GM18907 (cell line): ENCODE data around the gene FRRS1L.

ENCODE experiments used
- ATAC-seq: cut with Tn5 transposase; IDR thresholded peaks from one replicate; pipeline ENCODE4 v1.9.1; 2021; ENCODE audit warnings: mild to moderate bottlenecking, moderate library complexity; ENCODE audit not compliant: unreplicated experiment

The FRRS1L gene

DNA sequence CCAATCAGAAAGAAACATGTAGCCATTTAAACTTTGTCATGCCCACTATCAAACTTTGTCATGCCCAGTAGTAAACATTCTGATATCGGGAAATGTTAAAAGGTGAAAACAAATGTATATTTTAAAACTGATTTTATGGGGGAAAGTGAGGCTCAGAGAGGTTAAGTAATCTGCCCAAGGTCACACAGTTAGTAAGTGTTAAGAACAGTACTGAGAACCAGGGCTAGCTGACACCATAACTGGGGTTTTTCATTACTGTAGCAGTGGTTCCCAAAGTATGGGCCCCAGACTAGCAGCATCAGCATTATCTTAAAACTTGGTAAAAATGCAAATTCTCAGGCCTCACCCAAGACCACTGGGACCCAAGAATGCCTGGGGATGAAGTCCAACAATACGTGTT lies 9.9 kb upstream of the FRRS1L start:
- no peak for ATAC-seq

DNA sequence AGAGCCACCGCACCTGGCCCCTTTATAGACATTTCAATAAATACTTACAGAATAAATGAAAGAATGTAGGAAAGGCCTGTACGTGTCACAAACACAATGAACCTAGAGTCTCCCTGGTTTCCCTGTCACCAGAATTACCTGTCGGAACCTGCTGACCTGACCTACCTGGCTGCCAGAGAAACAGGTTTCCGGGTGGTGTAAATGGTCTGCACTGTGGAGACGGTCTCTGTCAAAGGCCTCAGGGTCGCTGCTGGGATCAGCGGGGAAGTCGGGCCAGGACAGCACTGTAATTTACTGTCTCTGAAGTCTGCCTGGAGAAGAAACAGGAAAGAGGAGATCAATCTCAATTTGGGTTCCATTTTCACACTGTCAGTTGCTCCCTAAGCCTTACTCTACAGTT lies 9.3 kb upstream of the FRRS1L start:
- no peak for ATAC-seq

DNA sequence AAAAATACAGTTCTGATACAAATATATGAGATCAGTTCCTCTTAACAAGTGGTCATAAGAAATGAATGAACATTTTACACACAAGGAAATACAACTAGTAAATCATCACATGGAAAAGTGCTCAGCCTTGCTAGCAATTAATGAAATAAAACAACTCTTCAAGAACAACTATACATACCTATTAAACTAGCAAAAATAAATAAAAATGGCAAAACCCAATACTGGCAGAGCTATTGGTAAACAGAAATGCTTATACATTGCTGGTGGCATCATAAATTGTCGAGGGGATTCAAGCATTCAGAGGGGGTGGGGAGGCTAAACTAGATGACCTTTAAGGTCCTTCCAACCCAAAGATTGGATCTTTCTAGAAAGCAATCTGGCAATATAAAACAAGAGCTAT lies 5.9 kb upstream of the FRRS1L start:
- ATAC-seq = no peak

DNA sequence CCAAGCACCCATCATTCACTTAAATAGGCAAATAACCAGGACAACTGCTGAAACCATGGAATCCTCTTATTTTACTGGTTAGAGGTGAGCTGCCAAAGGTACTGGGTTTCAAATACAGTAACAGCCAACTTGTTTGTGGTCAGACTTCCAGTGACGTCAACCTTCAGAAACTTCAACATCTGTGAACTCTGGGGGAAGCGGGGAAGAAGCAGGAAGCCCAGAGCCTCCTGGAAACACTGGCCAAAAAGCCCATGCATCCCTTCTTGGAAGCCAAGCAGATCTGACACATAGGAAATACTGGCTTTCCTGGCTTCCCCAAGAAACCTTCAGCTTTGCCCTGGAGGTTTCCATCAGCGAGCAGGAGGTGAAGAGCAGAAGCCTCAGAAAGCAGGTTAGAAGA lies 4.9 kb upstream of the FRRS1L start:
- no peak for ATAC-seq

DNA sequence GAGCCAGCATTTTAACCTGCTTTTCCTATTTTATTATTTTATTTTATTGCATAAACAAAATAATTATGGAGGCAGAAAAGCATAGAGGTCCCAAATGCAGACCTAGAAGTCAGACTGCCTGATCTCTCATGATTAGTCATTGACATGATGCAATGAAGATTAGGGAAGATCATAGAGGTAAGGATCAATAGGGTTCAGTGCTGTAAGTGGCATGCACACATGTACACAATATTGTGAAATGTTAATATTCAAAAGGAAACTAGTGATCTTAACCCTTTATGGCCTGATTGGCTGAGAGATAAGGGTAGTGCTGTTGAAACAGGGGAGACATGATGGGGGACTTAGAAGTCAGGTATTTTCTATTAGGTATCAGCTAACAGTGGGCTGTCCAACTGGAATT lies 1.1 kb upstream of the FRRS1L start:
- ATAC-seq = no peak

DNA sequence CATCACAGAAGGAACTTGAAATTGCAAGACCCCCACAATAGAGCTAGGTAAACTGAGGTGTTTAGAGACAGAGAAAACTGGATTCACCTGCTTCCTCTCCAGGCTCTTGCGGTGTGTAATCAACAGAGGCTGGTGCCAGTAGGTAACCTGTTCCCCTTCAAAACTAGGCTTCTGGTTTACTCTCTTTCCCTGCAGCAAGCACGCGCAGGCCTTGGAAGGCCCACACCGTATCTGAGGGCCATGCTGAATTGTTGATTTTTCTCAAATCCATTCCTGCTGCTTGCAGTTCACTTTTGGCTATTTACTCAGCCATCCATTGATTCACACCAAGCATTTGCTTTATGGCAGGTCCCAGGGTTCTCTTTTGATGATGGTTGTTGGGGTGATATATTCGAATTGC lies 667 bp upstream of the FRRS1L start:
- ATAC-seq = no peak

DNA sequence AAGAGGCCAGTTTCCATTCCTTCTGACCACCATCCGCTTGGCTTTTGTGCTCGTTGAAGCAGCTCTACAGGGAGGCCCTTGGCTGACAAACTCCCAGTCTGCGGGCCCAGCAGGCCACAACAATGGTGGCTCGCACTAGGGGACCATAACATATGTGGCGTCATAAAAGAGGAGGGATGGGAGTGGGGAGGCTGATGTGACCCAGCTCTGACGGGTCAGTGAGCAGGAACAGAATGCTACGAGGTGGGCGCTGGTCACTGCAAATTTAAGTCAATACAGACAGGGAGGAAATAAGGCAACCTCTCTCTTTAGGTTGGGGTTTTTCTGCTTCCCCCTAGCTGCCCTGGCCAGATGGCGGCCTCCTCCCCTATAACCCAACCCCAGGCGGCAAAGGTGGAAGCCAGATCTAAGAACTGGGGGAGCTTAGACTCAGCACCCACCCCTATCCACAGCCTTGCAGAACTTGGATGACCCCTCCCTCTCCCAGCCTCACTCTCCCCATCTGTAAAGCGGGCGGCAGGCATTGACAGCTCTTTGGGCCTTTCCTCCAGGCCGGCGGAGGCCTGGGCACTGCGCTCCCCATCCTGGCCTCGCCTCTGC lies 778 bp downstream of the FRRS1L start:
- ATAC-seq = no peak

DNA sequence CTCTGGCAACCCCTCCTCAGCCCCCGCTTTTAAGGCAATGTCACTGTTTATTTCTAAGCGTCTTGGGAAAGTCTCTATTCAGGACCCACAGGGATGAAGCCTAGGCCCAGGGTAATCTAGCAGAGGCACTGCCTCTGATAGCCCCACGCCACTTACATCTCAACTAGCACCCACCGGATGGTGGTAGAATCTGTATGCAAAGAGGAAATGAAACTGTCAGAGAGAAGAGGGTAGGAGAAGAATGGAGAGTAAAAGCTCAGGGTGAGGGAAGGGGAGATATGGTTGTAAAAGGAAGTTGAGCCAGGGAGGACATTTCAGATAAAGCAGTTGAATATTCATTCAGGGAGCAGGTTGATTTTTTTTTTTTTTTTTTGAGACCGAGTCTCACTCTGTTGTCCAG lies 3.0 kb downstream of the FRRS1L start:
- ATAC-seq = peak; percentile 91

DNA sequence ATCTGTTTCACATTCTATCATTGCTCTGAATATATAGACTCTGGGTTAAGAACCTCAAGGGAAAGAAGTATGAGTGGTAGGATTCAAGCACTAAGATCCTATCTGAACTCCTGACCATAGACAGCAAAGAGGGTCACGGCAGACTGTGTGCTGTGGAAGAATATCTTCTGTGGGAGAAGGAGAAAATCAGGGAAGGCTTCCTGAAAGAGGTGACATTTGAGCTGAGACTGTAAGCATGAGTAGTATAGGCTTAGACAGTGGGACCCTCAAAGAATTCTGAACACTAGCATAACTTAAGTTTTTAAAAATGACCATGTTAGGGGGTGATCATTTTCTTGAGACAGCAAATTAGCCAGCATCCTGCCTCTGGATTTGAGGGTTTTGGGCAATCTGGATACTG lies 3.9 kb downstream of the FRRS1L start:
- ATAC-seq = no peak

DNA sequence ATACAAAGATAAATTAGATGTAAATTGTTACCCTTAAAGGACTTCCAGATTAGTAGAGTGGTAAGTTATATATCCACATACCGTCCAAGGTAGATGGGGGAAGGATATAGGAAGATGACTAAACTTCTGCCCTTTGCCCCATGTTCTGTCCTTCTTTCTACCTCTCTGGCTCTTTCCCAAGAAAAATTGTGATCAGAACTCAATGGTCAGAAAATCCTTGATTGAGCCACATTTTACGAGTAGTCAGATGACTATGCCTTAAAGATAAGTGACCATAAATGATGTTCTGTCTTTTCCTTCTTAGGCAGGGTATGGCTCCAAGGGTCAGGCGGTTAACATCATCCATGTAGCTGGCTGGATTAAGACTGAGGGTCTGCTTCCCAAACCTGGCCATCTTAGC lies 4.4 kb downstream of the FRRS1L start:
- no peak for ATAC-seq

DNA sequence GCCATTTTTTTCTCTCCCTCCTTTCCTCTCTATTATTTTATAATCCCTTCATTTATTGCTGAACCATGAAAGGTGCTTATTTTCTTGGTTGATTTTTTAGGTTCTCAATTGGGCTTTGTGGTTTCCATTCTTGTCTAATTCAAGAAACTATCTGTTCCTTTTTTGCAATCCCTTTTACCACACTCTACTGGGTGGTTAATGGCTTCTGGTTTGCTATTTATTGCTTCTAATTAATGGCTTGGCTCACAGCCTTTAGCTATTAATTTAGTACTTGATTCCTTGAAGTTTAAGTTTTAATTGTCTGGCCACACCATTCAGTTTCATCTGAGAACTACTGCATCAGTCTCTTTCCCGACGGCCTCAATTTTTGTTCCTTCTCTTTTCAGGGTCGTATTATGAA lies 5.6 kb downstream of the FRRS1L start:
- ATAC-seq = no peak

DNA sequence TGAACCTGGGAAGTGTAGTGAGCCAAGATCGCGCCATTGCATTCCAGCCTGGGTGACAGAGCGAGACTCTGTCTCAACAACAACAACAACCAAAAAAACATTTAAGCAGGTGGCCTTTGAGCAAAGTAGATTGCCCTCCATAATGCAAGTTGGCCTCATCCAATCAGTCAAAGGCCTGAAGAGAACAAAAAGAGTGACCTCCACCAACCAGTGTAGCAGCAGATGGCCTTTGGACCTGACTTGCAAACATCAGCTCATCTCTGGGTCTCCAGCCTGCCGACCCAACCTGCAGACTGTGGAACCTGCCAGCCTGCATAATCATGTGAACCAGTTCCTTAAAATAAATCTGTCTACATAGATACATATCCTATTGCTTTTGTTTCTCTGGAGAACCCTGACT lies 7.5 kb downstream of the FRRS1L start:
- no peak for ATAC-seq

DNA sequence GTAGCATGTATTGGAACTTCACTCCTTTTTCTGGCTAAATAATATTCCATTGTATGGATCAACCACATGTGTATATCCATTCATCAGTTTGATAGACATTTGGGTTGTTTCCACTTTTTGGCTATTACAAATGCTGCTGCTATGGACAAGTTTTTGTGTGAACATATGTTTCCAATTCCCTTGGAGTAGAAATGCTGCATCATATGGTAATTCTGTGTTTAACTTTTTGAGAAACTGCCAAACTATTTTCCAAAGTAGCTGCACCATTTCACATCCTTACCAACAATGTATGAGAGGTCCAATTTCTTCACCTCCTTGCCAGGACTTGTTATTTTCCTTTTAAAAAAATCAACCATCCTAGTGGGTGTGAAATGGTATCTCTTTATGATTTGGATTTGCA lies 8.4 kb downstream of the FRRS1L start:
- no peak for ATAC-seq

DNA sequence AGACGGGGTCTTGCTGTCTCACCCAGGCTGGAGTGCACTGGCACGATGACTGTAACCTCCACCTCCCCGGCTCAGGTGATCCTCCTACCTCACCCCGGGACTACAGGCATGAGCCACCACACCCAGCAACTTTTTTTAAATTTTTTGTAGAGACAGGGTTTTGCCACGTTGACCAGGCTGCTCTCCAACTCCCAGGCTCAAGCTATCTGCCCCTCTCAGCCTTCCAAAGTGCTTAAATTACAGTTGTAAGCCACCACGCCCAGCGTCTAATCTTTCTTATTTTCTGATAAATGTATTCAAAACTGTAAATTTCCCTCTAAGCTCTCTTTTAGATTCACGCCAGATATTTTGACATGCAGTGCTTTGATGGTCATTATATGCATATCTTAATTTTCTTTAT lies 10.3 kb downstream of the FRRS1L start:
- ATAC-seq = no peak

DNA sequence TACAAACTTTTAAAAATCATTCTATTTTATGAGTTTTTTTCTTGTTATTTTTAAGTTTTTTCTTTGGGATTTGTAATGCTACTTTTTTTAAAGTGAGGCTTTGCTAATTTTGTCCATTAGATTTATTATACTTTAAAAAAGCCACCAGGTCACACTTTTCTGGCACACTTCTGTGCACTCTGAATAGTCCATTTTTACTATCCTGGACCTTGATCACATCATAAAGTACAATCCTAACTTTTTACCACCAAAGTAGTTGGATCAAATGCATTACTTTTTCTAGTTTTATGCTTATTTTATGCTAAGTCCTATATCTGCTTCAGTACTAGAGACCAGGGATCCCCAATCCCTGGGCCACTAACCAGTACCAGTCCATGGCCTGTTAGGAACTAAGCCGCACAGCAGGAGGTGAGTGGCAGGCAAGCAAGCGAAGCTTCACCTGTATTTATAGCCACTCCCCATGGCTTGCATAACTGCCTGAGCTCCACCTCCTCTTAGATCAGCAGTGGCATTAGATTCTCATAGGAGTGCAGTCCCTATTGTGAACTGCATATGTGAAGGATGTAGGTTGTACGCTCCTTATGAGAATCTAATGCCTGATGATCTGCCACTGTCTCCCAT lies 16.0 kb downstream of the FRRS1L start:
- ATAC-seq = no peak

DNA sequence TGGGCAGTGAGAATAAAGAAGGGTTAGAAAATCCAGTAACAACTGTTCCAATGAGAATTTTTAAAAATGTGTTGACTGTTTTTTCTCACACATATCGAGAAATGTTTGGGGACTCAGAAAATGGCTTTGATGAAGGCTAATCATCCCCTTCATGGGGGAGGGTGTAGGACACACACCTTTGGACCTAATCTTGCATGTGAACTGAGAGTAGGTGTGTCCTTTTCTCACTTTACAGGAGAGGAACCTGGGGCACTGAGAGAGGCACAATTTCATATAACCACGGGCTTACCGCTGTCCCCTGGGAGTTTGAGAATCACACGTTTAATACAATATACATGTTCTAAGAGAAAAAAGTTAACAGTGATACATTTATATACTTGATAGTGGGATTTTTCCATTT lies 17.3 kb downstream of the FRRS1L start:
- ATAC-seq = no peak

DNA sequence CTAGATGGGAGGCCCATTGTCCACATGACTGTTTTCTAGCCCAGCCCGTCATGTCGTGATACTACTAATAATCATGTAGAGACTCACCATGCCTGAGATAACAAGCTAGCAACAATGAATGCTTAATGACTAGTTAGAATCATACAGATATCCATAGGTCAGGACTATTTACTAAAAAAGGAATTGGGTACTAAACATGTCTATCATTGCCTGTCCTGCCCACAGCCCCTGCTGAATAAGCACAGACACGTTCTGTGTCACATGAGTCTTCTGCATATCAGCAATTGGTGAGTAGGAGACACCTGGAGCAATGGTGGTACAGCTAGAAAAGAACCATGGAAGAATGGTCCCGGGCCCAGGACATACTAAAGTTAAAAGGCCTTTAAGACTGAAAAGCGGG lies 18.0 kb downstream of the FRRS1L start:
- no peak for ATAC-seq

DNA sequence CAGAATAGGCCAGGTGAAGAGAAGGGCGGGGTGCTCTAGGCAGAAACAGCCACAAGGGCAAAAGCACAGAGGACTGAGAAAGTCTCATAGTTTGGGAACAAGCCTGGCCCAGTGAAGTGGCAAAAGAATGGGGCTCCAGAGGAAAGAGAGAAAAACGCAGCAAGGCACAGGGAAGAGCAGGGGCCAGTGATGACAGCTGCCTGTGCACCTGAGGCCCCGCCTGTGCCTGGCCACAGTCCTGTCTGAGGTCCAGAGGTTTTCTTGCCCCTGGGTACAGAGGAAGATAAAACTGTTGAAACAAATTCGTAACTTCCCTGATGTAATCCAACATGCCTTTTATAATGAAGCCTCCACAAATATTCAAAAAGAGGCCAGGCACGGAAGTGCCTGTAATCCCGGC lies 22.0 kb downstream of the FRRS1L start:
- ATAC-seq = no peak

DNA sequence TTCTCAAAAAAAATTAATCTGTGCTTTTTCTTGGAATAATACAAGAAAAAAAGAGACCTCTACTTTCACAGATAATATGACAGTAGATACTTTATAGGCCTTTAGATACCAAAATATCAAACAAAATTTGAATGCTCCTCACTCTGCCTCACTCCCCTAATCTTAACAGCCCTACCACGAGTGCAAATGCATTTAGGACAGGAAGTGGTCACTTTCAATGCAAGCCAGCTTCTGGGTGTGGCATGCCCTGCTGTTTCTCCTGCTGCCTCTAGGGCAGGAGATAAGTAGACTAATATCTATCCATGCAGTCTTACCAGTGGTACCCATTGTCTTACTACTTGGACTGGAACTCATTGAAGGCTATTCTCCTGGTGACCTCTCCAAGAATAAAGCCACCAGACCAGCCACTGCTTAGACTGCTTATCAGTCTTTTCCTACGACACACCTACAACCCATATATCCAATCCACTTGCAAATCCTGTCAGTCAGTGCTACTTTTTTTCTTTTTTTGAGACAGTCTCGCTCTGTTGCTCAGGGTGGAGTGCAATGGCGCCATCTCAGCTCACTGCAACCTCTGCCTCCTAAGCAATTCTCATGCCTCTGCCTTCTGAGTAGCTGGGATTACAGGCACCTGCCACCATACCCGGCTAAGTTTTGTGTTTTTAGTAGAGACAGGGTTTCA lies 23.0 kb downstream of the FRRS1L start:
- ATAC-seq = peak; percentile 99

DNA sequence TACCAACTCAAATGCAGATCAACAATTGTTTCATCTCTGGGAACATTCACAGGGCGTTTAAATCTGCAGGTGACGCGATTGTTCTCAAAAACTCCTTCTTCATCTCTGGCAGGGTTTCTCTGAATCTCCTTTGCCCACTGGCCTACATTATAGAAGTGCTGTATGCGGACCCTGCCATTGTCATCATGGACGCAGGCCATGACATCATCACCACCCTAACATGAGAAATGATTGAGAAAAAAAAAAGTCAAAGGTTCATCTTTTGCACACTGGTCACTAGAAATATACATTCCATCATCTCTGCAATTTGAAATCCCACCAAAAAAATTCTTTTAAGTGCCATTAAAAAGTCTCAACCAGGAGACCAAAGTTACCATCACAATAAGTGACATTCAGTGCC lies 25.7 kb downstream of the FRRS1L start:
- no peak for ATAC-seq

DNA sequence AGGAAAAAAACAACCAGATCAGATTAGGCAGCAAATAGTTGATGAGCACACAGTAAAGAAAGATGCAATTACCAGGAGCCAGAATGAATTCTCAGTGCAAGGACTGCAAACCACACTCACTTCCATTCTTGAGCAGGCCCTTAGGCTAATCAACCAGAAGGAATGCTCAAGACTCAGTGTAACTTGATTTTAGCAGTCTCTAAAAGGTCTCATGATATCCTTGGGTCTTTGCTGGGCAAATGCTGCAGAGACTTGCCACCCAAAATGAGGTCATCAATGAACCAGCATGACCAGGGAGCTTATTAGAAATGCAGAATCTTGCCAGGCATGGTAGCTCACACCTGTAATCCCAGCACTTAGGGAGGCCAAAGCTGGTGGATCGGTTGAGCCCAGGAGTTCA lies 27.2 kb downstream of the FRRS1L start:
- ATAC-seq = no peak

DNA sequence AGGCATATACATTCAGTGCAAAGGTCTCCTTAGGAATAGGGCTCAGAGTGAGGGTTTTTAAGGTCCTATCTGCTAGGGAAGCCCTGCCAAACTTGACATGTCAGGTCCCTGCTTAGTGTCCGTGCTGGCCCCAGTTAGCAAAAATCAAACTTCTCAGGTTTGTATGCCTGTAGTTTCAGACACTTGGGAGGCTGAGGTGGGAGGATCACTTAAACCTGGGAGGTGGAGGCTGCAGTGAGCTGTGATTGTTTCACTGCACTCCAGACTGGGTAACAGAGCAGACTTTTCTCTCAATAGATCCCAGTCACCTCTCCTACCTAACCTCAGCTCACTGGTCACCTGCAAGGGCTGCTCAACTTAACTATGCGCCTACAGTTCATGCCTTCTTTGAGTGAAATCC lies 28.6 kb downstream of the FRRS1L start:
- no peak for ATAC-seq

DNA sequence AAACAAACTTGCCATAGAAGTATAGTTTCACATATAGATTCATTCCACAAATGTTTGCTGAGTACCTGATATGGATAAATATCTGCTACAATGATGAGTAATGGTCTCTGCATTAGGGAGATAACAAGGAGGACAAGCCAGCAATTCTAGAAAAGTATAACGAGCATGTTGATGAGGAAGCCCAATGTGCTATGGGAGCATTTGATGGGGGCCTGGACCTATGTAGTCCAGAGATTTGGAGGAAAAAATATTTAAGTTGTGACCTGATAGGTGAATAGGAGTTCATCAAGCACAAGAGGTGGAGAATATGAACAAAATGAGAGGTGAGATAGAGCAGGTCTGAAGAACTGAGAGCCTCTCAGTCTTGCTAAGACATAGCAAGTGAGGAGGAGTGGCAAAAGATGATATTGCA lies 32.9 kb downstream of the FRRS1L start:
- no peak for ATAC-seq
